AG04450 (cell line): Measurements from ENCODE around the gene OAS3. TPM values are rescaled to one million over a fixed set of nuclear protein-coding genes. Genes with fewer than 3 reads are reported as not detected.

Experiments used
- CTCF ChIA-PET: fragments of 300-600, 350-600 bp; formaldehyde crosslinking; extraction: SDS; loops from one replicate; lab custom pipeline; 2022; ENCODE audit warnings: antibody characterized with exemption, inconsistent platforms; lab: Charles Lee
- POLR2A ChIA-PET: fragments of 350-600 bp; formaldehyde crosslinking; extraction: SDS; loops from one replicate; lab custom pipeline; 2021; ENCODE audit warnings: antibody characterized with exemption, inconsistent platforms; lab: Yijun Ruan, JAX
- DNase-seq: peaks from one replicate; pipeline ENCODE4 v3.0.0-alpha.2; 2011; ENCODE audit warnings: low read depth, low spot score
- H3K27ac ChIP-seq: one replicate; pipeline ENCODE4 v1.5.1; 2012; ENCODE audit warnings: low read depth, low read length, control low read depth
- H3K27me3 ChIP-seq: one replicate; pipeline ENCODE4 v1.6.0; 2012; ENCODE audit warnings: low read length; ENCODE audit not compliant: control insufficient read depth, insufficient read depth
- H3K4me3 ChIP-seq: 2 replicates; pipeline ENCODE4 v1.5.1; 2011; ENCODE audit warnings: mild to moderate bottlenecking, low read depth, low read length, control low read depth
- H3K9me3 ChIP-seq: 2 replicates; pipeline ENCODE4 v1.5.1; 2012; ENCODE audit warnings: low read length; ENCODE audit not compliant: control insufficient read depth, insufficient read depth
- polyA plus RNA-seq: library from polyadenylated mRNA; depleted of rRNA; stranded (reverse); fragments of >200 nt; gene quantifications from 2 replicates; pipeline ENCODE4 v1.2.3, GENCODE V29; 2011
- TF ChIP-seq, protein P1 (sequence below): IDR thresholded peaks from 2 replicates; pipeline ENCODE4 v1.5.1; 2011; ENCODE audit warnings: low read depth, low read length, control low read depth, inconsistent platforms

The OAS3 gene
- polyA plus RNA-seq, 1 experiment, result 8.5 TPM

DNA sequence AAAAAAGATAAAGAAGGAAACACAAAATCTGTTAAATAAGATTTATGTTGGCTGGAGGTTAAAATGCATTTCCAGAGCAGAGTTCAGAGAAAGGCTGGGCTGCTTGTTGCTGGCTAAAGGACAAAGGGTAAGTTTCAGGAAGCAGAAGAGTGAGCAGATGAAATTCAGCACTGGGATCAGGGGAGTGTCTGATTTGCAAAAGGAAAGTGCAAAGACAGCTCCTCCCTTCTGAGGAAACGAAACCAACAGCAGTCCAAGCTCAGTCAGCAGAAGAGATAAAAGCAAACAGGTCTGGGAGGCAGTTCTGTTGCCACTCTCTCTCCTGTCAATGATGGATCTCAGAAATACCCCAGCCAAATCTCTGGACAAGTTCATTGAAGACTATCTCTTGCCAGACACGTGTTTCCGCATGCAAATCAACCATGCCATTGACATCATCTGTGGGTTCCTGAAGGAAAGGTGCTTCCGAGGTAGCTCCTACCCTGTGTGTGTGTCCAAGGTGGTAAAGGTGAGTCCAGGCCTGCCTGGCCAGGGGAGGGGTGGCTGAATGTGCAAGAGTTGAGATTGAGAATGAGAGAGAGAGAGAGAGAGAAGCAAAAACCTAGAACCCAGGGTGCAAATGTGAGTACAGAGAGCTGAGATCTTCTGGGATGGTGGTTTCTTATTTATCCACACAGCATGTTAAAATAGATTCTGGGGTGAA is 31.4 kb upstream of the OAS3 start, which contains the start of gene OAS1:
OAS1 (plus strand) TSS at position 251 of the 703 bp plus-strand sequence; CDS start at position 329, 78 bp downstream.
- H3K9me3 ChIP-seq, result no peaks in the 10 kb centered on the region
- H3K4me3 ChIP-seq, result peak within 1 kb of the TSS; percentile 14
- TF ChIP-seq, protein P1, sequence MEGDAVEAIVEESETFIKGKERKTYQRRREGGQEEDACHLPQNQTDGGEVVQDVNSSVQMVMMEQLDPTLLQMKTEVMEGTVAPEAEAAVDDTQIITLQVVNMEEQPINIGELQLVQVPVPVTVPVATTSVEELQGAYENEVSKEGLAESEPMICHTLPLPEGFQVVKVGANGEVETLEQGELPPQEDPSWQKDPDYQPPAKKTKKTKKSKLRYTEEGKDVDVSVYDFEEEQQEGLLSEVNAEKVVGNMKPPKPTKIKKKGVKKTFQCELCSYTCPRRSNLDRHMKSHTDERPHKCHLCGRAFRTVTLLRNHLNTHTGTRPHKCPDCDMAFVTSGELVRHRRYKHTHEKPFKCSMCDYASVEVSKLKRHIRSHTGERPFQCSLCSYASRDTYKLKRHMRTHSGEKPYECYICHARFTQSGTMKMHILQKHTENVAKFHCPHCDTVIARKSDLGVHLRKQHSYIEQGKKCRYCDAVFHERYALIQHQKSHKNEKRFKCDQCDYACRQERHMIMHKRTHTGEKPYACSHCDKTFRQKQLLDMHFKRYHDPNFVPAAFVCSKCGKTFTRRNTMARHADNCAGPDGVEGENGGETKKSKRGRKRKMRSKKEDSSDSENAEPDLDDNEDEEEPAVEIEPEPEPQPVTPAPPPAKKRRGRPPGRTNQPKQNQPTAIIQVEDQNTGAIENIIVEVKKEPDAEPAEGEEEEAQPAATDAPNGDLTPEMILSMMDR, result no peak
- no peak for DNase-seq
- H3K27me3 ChIP-seq, result no peaks in the 10 kb centered on the region
- no peak within 1 kb of the TSS for H3K27ac ChIP-seq
- POLR2A ChIA-PET, result no interaction called here
- CTCF ChIA-PET, result no interaction called here

DNA sequence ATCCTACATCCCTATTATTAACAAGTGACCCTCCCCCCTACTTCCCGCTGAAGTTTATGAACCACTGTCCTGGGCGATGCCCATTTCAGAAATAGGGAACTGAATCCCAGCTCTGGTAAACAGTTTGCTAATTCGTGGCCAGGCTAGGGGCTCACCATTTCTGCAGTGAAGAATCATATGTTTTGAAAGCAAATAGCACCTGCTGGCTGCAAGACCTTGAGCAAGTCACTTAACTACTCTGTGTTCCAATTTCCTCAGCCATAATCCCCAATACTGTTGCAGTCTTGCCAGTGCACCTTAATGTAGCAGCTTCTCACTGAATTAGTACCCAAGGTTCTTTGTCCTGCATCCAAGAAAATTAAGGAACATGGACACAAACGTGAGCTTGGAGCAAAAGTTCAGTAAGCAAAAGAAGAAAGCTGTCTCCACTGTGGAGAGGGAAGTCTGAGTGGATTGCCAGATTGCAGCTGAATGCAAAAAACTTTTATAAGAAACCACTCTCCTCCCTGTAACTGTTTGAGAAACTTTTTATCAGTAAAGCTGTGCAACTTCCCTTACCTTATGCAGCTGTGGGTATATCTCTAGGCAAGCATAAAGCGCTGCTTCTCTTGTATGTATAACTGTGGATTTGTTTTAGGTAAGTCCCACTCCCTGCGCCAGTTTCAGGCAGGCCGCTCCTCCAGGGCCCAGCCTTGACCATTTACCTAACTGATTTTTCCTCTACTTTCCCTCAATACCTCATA is 30.7 kb upstream of the OAS3 start:
- no peak for DNase-seq
- Histone ChIP-seq H3K27ac (no peak overlapping the region), H3K27me3 (no peaks in the 10 kb centered on the region), H3K4me3 (no peak overlapping the region), H3K9me3 (no peaks in the 10 kb centered on the region)
- ChIA-PET CTCF (no interaction called here), POLR2A (no interaction called here)
- TF ChIP-seq, protein P1, result no peak

DNA sequence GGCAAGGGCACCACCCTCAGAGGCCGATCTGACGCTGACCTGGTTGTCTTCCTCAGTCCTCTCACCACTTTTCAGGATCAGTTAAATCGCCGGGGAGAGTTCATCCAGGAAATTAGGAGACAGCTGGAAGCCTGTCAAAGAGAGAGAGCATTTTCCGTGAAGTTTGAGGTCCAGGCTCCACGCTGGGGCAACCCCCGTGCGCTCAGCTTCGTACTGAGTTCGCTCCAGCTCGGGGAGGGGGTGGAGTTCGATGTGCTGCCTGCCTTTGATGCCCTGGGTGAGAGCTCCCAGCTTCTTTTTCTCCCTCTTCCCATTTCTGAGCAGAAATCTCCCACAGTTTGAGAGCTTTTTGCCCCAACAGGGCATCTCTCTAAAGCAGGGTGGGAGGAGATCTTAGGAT is 29.7 kb upstream of the OAS3 start:
- ChIA-PET POLR2A (no interaction called here), CTCF (no interaction called here)
- TF ChIP-seq, protein P1, result no peak
- Histone ChIP-seq H3K4me3 (no peak overlapping the region), H3K27ac (no peak overlapping the region), H3K27me3 (no peaks in the 10 kb centered on the region), H3K9me3 (no peaks in the 10 kb centered on the region)
- DNase-seq, result no peak

DNA sequence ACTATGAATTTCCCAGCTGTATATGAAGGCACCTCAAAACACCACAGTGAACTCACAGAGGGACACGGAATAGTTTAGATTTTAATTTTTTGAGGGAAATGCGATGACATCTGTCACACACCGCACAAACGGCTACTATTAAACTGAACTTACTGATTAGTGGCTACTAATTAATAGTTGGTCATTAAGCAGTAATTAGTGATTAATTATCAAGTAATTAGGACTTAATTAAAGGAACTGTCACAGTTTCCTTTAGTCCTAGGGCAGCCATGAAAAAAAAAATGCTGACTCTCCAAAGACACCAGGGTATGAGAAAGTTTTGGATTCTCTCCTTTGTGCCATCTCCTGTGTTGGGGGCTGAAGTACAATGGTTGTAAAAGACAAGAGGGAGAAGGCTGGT is 28.6 kb upstream of the OAS3 start:
- Histone ChIP-seq H3K27me3 (no peaks in the 10 kb centered on the region), H3K9me3 (no peaks in the 10 kb centered on the region), H3K4me3 (no peak overlapping the region), H3K27ac (no peak overlapping the region)
- ChIA-PET POLR2A (no interaction called here), CTCF (no interaction called here)
- DNase-seq, result no peak
- TF ChIP-seq, protein P1, result no peak
